HEK293 (cell line): ENCODE results near the gene RASA3.

Experiments used
- CTCF ChIP-seq: fragments of 450-650 bp; formaldehyde crosslinking; IDR thresholded peaks from 2 replicates; pipeline ENCODE4 v1.5.1; 2016; ENCODE audit warnings: missing biosample characterization, missing genetic modification characterization
- KLF10 ChIP-seq: fragments of 450-650 bp; IDR thresholded peaks from 2 replicates; pipeline ENCODE4 v1.5.1; 2018; ENCODE audit warnings: missing biosample characterization, mild to moderate bottlenecking, missing genetic modification characterization
- PRDM4 ChIP-seq: fragments of 450-650 bp; formaldehyde crosslinking; IDR thresholded peaks from 2 replicates; pipeline ENCODE4 v1.5.1; 2017; ENCODE audit warnings: missing biosample characterization, missing genetic modification characterization
- REPIN1 ChIP-seq: fragments of 450-650 bp; formaldehyde crosslinking; IDR thresholded peaks from 2 replicates; pipeline ENCODE4 v1.5.1; 2017; ENCODE audit warnings: missing biosample characterization, missing genetic modification characterization, low read depth
- ZBTB48 ChIP-seq: fragments of 450-650 bp; formaldehyde crosslinking; IDR thresholded peaks from 2 replicates; pipeline ENCODE4 v1.5.1; 2016; ENCODE audit warnings: missing biosample characterization, missing genetic modification characterization
- ZBTB7A ChIP-seq: fragments of 450-650 bp; formaldehyde crosslinking; IDR thresholded peaks from 2 replicates; pipeline ENCODE4 v1.5.1; 2016; ENCODE audit warnings: low read depth, missing biosample characterization, missing genetic modification characterization
- ZNF175 ChIP-seq: fragments of 450-650 bp; formaldehyde crosslinking; IDR thresholded peaks from 2 replicates; pipeline ENCODE4 v1.5.1; 2016; ENCODE audit warnings: missing biosample characterization, missing genetic modification characterization
- ZNF280C ChIP-seq: fragments of 450-650 bp; formaldehyde crosslinking; IDR thresholded peaks from 2 replicates; pipeline ENCODE4 v1.5.1; 2016; ENCODE audit warnings: missing biosample characterization, missing genetic modification characterization
- ZNF549 ChIP-seq: fragments of 450-650 bp; IDR thresholded peaks from 2 replicates; pipeline ENCODE4 v1.5.1; 2018; ENCODE audit warnings: missing biosample characterization, missing genetic modification characterization, mild to moderate bottlenecking, inconsistent platforms, moderate library complexity
- ZNF571 ChIP-seq: fragments of 450-650 bp; formaldehyde crosslinking; IDR thresholded peaks from 2 replicates; pipeline ENCODE4 v1.5.0; 2017; ENCODE audit warnings: missing biosample characterization, missing genetic modification characterization
- ZNF623 ChIP-seq: fragments of 450-650 bp; formaldehyde crosslinking; IDR thresholded peaks from 2 replicates; pipeline ENCODE4 v1.5.1; 2016; ENCODE audit warnings: missing biosample characterization, missing genetic modification characterization
- ZNF670 ChIP-seq: fragments of 450-650 bp; formaldehyde crosslinking; IDR thresholded peaks from 2 replicates; pipeline ENCODE4 v1.5.1; 2016; ENCODE audit warnings: missing biosample characterization, missing genetic modification characterization, low read depth
- ZNF747 ChIP-seq: fragments of 450-650 bp; formaldehyde crosslinking; IDR thresholded peaks from 2 replicates; pipeline ENCODE4 v1.5.1; 2016; ENCODE audit warnings: missing biosample characterization, missing genetic modification characterization

GRCh38 chr13:114041493-114041892, 90.9 kb downstream of the RASA3 start:
- TF ChIP-seq ZBTB48 (tag by site-specific recombination) (no peak), CTCF (no peak), ZNF280C (tag by site-specific recombination) (no peak), PRDM4 (tag by site-specific recombination) (no peak), REPIN1 (tag by site-specific recombination) (no peak), ZNF670 (tag by site-specific recombination) (no peak), ZNF549 (tag by site-specific recombination) (no peak), ZNF175 (tag by site-specific recombination) (no peak), ZNF623 (no peak), KLF10 (tag by site-specific recombination) (no peak), ZNF747 (tag by site-specific recombination) (no peak), ZBTB7A (tag by site-specific recombination) (no peak), ZNF571 (tag by site-specific recombination) (no peak)
